HG03135 (cell line): Measurements from ENCODE around the gene URM1.
A peak's percentile ranks its signal among the peaks of the same experiment; 100 is the strongest.
"Not testable (repeated sequence)": the region's sequence is repeated elsewhere in the genome, so short reads cannot be mapped to it uniquely, and the experiment has no call there.

ENCODE experiments used
- ATAC-seq: cut with Tn5 transposase; IDR thresholded peaks from one replicate; pipeline ENCODE4 v1.9.1; 2021; ENCODE audit warnings: mild to moderate bottlenecking, moderate library complexity; ENCODE audit not compliant: unreplicated experiment

URM1 gene

GRCh38 chr9:128405780-128406171, 34.6 kb downstream of the URM1 start:
- no peak for ATAC-seq

GRCh38 chr9:128406848-128407391, 35.7 kb downstream of the URM1 start:
- no peak for ATAC-seq

GRCh38 chr9:128408963-128409431, 37.8 kb downstream of the URM1 start:
- ATAC-seq, result no peak

- no peak for ATAC-seq
Measured at GRCh38 chr9:128409450-128409849, 38.3 kb downstream of the URM1 start.

GRCh38 chr9:128409978-128410377, 38.8 kb downstream of the URM1 start:
- no peak for ATAC-seq

- ATAC-seq, result no peak
Measured at GRCh38 chr9:128411364-128412119, 40.4 kb downstream of the URM1 start.

GRCh38 chr9:128412120-128412790, 41.1 kb downstream of the URM1 start:
- no peak for ATAC-seq

GRCh38 chr9:128413728-128414127, 42.6 kb downstream of the URM1 start:
- ATAC-seq, result not testable (repeated sequence)

GRCh38 chr9:128414461-128414860, 43.3 kb downstream of the URM1 start:
- ATAC-seq, result no peak

- no peak for ATAC-seq
Measured at GRCh38 chr9:128415281-128415680, 44.1 kb downstream of the URM1 start.

- ATAC-seq, result no peak
Measured at GRCh38 chr9:128416014-128416413, 44.8 kb downstream of the URM1 start.

GRCh38 chr9:128416432-128417019, 45.4 kb downstream of the URM1 start:
- ATAC-seq, result no peak

- no peak for ATAC-seq
Measured at GRCh38 chr9:128419061-128419925, 48.1 kb downstream of the URM1 start.

GRCh38 chr9:128420060-128420650, 49.0 kb downstream of the URM1 start:
- ATAC-seq, result peak; percentile 73

- peak; percentile 59 for ATAC-seq
Measured at GRCh38 chr9:128420651-128421481, 49.7 kb downstream of the URM1 start, which contains the start of gene CERCAM. Gene CERCAM (plus strand): TSS chr9:128420857. CDS start chr9:128420878, 21 bp downstream.

- no peak for ATAC-seq
Measured at GRCh38 chr9:128421482-128421996, 50.4 kb downstream of the URM1 start.

GRCh38 chr9:128422022-128422782, 51.0 kb downstream of the URM1 start:
- not testable (repeated sequence) for ATAC-seq

- no peak for ATAC-seq
Measured at GRCh38 chr9:128422783-128423150, 51.6 kb downstream of the URM1 start.
